IPS-11a (cell line): ENCODE measurements around the gene GATAD2A.
A peak's percentile ranks its signal among the peaks of the same experiment; 100 is the strongest.
"Not testable (repeated sequence)": the region's sequence is repeated elsewhere in the genome, so short reads cannot be mapped to it uniquely, and the experiment has no call there.

Experiments
- H3K4me3 ChIP-seq: one replicate; pipeline ENCODE4 v1.5.1; 2013; ENCODE audit warnings: low read depth, low read length, control low read depth

The GATAD2A gene, protein sequence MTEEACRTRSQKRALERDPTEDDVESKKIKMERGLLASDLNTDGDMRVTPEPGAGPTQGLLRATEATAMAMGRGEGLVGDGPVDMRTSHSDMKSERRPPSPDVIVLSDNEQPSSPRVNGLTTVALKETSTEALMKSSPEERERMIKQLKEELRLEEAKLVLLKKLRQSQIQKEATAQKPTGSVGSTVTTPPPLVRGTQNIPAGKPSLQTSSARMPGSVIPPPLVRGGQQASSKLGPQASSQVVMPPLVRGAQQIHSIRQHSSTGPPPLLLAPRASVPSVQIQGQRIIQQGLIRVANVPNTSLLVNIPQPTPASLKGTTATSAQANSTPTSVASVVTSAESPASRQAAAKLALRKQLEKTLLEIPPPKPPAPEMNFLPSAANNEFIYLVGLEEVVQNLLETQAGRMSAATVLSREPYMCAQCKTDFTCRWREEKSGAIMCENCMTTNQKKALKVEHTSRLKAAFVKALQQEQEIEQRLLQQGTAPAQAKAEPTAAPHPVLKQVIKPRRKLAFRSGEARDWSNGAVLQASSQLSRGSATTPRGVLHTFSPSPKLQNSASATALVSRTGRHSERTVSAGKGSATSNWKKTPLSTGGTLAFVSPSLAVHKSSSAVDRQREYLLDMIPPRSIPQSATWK

DNA sequence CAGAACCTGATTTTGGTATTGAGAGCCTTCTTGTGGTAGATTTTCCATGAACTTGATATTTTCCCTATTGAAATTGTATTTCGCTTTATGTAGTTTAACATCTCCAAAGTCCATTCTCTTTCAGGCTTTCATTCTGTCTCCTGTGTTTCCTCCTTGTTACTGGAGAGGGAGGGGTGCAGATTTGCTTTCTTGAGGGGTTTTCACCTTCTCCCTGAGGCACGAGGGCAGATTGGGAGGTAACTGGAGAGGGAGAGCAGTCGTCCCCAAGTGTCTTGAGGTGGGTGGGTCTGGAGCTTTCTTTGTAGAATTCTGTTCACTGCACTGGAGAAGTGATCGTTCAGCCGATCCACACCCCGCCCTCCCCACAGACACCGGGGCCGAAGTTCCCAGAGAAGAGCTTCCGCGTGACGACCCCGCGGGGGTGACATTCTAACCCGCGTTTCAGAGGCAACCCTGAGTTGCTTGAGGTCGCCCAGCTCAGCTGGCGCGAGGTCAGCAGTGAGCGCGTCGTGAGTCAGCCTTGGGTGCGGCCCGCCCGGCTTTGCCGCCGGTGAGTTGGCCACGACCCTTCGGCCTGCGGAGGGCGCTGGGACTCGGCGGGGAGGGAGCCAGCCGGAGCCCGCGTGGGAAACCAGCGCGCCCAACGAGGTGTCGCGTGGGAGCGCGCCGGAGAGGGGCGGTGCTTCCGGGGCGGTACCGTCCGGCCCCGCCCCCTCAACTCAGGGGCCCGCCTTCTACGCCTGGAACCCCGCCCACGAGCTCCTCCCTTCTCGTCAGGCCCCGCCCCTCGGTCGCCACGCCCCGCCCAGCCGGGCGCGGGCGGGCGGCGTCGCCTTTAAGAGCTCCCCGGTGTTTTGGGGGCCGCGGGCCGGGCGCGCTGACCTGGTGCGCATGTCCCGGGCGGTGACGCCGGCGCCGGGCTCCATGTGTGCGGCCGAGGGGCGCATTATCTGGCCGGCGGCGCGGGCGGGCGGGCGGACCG lies at the start of gene GATAD2A:
TSS of gene GATAD2A (plus strand) at position 797 of the 982 bp plus-strand sequence. CDS start 59,671 bp downstream, outside the sequence.
- H3K4me3 ChIP-seq, result peak within 1 kb of the TSS; percentile 74

GRCh38 chr19:19356500-19356899 lies 49.0 kb upstream of the GATAD2A start:
- H3K4me3 ChIP-seq, result no peak overlapping the region

DNA sequence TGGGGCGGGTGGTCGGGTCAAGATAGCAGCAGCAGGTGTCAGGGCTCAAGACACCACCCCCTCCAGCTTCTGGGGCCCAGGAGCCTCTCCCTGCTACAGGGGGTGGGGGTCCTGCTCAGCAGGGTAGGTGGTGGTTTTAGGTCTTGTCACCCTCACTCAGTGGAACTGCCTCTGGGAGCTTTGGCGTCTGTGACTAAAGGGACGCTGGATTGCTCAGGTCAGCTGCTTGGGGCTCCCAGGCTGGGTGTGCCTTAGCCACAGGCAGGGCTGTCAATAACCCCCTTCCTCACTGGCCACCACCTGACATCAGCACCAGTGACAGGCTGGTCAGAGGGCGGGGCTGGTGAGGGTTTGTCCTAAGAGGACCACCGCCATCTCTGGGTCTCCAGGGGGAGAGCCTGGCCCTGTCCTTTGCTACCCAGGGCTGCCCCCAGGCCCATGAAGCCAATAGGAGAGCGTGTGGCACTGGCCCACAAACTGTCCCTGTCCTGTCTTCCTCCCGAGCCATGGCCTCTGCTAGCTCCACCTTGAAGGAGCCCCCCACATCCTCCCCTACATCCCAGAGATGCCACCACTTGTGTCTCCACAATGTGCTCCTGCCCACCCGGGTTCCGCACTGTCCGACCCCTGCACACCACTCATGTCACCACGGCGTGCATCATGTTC lies 48.4 kb upstream of the GATAD2A start:
- no peak overlapping the region for H3K4me3 ChIP-seq

GRCh38 chr19:19361075-19361594 lies 44.3 kb upstream of the GATAD2A start:
- no peak overlapping the region for H3K4me3 ChIP-seq

GRCh38 chr19:19362075-19362474 lies 43.4 kb upstream of the GATAD2A start:
- no peak overlapping the region for H3K4me3 ChIP-seq

DNA sequence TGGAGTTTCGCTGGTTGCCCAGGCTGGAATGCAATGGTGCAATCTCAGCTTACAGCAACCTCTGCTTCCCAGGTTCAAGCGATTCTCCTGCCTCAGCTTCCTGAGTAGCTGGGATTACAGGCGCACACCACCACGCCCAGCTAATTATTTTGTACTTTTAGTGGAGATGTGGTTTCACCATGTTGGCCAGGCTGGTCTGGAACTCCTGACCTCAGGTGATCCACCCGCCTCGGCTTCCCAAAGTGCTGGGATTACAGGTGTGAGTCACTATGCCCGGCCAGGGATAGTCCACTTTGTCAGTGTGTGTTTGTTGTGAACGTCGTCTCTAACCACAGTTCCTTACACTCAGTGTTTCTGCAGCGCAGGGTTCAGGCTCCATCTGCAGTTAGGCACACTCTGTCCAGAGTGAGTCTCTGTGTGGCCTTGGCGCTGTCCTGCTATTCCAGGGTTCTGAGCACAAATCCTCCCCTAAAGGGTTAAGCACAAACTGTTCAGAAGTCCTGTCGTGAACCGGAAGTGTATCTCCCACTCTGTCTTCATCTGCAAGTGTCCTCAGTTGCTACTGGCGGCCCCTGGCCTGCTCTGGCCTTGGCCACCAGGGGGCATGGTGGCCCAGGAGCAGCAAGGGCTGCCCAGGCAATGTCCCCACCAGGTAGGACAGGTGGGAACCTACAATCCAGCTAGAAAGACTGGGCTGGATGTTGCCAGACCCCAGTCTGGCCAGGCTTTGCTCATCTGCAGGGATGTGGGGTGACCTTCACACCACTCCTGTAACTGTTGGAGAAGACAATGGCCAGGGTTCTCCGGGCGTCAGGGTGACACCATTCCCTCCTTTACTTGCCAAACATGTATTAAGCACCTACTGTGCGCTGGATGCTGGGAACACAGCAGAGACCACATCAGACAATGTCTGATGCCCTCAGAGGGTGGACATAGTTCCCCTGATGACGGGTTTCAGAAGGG lies 38.8 kb upstream of the GATAD2A start:
- H3K4me3 ChIP-seq, result no peak overlapping the region

DNA sequence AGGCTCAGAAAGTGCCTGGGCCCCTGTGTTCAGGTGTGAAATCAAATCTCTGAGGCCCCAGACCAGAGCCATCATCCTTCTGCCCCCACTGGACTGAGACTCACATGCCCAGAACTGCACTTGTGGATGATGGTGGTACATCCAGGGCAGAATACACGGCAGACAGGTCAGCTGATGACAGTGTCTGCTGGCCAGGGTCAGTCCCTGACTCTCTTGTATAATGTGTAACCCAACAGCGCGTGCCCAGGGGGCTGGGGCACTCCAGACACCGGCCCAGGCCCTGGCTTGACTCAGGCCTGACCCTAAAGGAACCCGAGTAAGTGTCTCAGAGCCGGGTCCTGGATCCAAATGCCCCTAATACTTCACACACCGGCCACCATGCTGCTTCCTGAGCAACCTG lies 37.4 kb upstream of the GATAD2A start:
- no peak overlapping the region for H3K4me3 ChIP-seq

- no peak overlapping the region for H3K4me3 ChIP-seq
These were observed 34.4 kb upstream of the GATAD2A start for GRCh38 chr19:19371059-19371458.

DNA sequence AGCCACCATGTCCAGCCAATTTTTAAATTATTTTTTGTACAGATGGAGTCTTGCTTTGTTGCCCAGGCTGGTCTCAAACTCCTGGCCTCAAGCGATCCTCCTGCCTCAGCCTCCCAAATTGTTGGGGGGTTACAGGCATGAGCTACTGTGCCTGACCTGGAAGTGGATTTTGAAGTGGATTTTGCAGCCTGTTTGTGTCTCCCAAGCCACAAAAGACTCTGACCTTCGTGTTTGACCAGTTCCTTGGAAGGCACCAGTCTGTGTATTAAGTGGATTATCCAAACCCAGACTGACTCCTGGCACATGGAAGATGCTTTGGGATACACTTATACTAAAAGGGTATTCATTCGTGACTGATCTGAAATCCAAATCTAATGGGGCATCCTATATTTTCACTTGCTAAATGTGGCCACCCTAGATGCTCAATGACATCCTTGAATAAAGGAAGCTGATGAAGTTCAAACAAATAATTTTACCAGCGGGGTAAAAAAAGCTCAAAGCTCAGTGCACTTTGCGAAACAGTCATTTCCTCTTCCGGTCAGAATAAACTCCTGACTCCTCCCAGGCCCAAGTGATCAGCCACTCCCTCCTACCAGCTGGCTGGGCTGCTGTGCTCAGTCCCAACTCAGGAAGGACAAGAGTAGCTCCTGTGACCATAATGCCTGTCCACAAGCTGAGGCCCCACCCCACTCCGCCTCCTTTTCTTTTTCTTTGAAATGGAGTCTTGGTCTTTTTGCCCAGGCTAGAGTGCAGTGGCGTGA lies 32.6 kb upstream of the GATAD2A start:
- H3K4me3 ChIP-seq, result no peak overlapping the region

DNA sequence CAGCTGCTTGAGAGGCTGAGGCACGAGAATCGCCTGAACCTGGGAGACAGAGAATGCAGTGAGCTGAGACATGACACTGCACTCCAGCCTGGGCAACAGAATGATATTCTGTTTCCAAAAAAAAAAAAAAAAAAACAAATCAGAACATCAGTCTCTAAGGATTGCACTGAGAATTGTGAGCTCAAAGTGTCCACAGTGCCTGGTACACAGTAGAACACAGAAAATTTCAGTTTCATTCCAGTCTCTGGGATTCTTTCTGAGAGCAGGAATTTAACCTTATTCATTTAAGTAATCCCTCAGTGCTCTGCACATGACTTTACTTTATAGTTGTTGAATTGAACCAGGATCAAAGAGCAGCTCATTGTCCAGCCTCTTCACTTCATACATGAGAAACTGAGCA lies 25.9 kb upstream of the GATAD2A start:
- H3K4me3 ChIP-seq, result no peak overlapping the region

GRCh38 chr19:19380316-19380715 lies 25.2 kb upstream of the GATAD2A start:
- H3K4me3 ChIP-seq, result not testable (repeated sequence)

- H3K4me3 ChIP-seq, result no peak overlapping the region
These were observed 24.2 kb upstream of the GATAD2A start for GRCh38 chr19:19381007-19381926.

DNA sequence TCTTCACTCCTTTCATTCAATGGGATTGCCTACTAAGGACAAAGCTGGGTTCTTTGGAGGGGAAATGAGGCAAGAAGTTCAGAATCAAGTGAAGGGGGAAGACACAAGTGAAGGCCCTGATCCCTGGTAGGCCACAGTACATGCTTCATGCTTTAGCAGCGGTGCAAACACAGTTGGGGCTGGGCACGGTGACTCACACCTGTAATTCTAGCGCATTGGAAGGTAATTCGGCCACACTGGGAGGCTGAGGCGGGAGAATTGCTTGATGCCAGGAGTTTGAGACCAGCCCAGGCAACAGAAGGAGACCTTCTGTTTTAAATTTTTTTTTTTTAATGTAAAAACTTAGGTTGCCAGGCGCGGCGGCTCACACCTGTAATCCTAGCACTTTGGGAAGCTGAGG lies 23.4 kb upstream of the GATAD2A start:
- H3K4me3 ChIP-seq, result no peak overlapping the region

DNA sequence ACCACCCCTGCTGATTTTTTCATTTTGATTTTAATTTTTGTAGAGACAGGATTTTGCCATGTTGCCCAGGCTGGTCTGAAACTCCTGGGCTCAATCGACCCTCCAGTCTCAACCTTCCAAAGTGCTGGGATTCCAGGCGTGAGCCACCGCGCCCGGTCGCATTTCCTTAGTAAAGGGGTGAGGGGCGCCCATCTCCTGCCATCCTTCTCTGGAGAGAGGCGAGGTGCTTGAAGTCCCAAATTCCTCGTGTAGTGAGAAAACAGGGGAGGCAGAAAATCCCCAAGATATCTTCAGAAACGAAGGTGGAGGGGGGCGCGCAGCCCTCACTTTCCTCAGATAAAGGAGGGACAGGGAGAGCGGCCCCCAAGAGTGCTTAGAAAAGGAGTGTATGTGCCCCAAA lies 21.0 kb upstream of the GATAD2A start:
- no peak overlapping the region for H3K4me3 ChIP-seq

DNA sequence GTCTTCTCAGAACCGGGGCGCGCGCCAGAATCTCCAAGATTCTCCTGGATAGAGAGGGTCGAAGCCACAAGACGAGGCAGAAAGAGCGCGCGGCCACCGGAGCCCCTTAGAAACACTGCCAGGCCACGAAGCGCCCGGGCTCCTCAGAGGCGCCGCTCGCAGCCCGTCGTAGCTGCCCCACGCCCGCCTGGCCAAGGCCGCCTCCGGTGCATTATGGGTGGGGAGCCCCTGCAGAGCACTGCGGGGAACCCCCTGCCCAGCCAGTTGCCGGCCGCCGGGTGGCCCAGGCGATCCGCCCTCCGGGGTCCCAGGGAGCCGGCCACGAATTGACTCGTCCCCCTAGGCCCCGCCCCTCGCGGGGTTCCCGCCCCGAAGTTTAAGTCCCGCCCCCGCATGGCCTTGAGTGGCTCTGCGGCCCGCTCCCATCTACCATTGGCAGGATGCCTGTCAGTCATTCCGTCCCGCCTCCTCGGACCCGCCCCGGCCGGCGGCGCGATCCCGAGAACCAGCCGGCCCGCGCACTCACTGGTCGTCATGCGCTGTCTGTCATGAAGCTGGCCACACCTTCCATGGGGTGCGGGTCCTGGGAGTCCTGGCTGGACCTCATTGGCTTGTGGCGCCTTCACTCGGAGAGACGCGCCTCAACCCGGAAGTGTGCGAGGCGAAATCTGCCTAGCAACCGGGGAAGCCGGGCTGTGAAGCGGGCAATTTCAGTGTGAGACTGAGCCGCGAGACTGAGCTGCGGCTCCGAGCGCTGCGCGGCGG lies 20.2 kb upstream of the GATAD2A start:
- peak overlapping the region; percentile 73 for H3K4me3 ChIP-seq

- H3K4me3 ChIP-seq, result peak overlapping the region; percentile 73
These were observed 19.3 kb upstream of the GATAD2A start for GRCh38 chr19:19385896-19386869.
